ENCODE results near the gene BEND5.

BEND5 gene

GRCh38 chr1:48718116-48718630 lies 58.5 kb downstream of the BEND5 start:
- no peak for DNase-seq

GRCh38 chr1:48717082-48717481 lies 59.6 kb downstream of the BEND5 start:
- peak; percentile 32 for DNase-seq

GRCh38 chr1:48715921-48716320 lies 60.8 kb downstream of the BEND5 start:
- no peak for DNase-seq

DNA sequence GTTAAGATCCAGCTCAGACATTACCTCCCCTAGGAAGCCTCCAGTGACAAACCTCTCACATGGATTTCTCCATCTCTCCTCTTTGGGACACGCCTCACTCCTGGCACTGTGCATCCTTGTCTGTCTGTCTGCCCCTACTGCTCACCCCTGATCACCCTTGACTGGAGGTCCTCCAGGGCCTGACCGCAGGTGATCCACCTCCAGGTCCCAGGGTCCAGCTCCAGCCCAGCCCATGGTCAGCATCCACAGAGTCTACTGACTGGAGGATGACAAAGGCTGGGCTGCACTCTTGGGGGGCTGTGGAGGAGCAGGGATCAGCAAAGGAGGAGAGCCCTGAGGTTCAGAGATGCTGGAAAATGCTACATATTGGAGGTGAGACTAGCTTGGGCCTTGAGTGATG lies 65.8 kb downstream of the BEND5 start:
- no peak for DNase-seq

GRCh38 chr1:48710318-48710717 lies 66.4 kb downstream of the BEND5 start:
- DNase-seq, result no peak

DNA sequence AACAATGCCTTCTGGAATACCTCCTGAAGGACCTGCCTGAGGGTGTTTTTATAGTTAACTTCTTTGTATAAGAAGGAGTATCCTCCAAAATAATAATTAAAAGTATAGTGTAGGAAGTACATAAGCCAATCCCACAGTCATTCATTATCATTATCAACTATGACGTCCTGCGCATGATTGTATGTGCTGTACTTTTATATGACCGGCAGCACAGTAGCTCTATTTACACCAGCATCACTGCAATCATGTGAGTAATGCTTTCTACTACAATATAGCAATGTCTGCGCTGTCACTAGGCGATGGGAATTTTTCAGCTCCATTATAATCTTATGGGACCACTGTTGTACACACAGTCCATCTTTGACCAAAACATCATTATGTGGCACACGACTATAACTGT lies 72.0 kb downstream of the BEND5 start:
- DNase-seq, result no peak

DNA sequence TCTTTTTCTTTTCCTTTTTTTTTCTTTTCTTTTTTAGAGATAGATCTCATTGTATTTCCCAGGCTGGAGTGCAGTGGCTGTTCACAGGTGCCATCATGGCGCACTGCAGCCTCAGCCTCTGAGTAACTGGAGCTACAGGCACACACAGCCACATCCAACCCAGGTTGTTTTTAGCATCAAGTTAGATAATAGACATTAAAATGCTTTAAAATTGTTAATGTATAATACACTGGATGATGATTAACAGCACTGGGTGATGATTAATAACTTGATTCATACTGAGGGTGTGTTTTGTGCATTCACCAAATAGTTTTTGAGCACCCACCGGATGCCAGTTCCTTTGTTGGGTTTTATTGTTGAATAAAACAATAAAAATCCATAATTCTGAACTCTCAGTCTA lies 75.2 kb downstream of the BEND5 start:
- DNase-seq, result no peak

GRCh38 chr1:48697066-48697707 lies 79.5 kb downstream of the BEND5 start:
- DNase-seq, result peak; percentile 84

GRCh38 chr1:48695161-48695560 lies 81.5 kb downstream of the BEND5 start:
- DNase-seq, result no peak

GRCh38 chr1:48693674-48694320 lies 82.9 kb downstream of the BEND5 start:
- no peak for DNase-seq

GRCh38 chr1:48693180-48693579 lies 83.5 kb downstream of the BEND5 start:
- DNase-seq, result no peak

- no peak for DNase-seq
Observed at GRCh38 chr1:48692235-48692634, 84.5 kb downstream of the BEND5 start.

DNA sequence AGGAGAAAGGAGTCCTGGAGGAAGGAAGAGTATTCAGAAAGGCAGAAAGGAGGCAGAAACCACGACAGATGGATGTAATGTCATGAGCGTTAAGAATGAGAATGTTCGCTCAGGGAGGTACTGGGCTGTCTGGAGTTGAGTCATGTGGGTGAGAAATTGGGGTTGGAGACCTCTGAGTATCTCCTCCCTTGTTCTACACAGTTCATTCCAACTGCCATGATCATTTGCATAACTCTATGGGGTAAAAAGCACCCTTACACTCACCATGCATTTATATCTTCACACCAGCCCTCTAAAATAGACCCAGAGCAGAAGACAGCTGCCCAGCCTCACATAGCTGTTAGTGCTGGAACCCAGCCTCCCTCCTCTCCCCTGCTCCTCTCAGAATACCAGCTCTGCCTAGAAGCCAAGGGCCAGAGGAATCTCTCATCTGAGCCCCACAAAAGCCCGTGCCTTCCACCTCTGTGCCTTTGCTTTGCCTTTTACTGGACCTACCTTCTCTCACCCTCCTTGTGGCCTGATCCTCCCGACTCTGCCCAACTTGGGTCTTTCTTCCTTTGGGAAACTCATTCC lies 85.2 kb downstream of the BEND5 start:
- DNase-seq, result no peak

- no peak for DNase-seq
Observed at GRCh38 chr1:48688102-48688760, 88.5 kb downstream of the BEND5 start.

DNA sequence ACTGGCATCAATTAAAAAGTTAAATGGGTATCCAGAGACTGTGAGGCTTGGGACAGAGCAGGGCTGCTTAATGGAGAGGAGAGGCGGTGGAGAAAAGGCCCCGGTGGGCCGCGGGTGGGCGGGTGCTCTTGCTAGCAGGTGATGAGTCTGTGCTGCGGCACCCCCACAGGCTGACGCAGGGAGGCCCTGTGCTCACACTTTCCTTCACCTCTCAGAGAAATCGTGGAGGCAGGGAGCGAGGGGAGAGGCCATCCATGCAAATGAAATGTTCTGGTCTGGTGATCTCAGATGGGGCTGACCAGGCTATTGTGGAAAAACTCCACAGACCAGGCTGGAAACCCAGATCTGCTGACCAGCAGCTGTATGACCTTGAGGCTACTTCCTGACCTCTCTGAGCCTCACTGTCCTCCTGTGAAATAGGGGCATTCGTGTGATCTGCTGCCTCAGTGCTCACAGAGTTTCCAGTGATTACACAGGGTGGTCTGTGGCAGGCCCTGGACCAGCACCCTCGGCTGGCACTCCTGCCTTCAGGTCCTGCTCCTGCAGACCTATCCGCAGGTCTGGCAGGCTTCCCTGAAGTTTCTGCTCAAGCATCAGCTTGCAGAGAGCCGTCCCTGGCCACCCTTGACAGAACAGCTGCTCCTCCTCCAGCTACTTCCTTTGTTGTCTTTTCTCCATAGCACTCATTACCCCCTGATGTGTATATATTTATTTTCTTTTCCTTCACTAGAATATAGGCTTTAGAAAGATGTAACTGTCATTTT lies 89.2 kb downstream of the BEND5 start:
- peak; percentile 58 for DNase-seq

GRCh38 chr1:48686159-48686558 lies 90.5 kb downstream of the BEND5 start:
- DNase-seq, result no peak

GRCh38 chr1:48684381-48684780 lies 92.3 kb downstream of the BEND5 start:
- no peak for DNase-seq

GRCh38 chr1:48683839-48684238 lies 92.9 kb downstream of the BEND5 start:
- DNase-seq, result no peak

DNA sequence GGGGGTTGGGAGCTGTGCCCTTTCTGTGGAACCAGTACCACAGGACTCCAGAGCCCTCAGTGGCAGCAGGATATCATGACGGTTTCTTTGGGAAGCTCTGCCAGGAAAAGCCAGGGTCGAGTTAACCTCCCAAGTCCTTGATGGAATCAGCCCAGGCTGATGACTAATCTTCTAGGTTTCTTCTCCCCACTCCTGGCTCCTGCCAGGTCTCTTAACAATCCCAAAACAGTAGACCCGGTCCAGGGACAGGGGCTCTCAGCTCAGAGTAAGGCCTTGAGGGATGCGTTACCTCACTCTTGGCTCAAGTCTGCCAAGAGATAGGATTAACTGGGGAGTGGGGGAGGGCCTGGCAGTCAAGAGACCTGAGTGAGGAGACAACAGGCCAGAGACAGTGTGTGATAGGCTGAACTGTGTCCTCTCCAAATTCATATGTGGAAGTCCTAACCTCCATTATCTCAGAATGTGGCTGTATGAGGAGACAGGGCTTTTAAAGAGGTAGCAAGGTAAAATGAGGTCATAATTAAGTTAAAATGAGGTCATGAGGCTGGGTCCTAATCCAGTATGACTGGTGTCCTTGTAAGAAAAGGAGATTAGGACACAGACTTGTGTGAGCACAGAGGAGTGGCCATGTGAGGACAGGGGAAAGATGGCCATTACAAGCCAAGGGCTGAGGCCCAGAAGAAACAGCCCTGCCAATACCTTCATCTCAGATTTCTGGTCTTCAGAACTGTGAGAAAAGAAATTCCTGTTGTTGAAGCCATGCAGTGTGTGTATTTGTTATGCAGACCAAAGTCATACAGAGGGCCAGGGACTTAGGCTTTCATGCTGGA lies 95.0 kb downstream of the BEND5 start:
- no peak for DNase-seq

DNA sequence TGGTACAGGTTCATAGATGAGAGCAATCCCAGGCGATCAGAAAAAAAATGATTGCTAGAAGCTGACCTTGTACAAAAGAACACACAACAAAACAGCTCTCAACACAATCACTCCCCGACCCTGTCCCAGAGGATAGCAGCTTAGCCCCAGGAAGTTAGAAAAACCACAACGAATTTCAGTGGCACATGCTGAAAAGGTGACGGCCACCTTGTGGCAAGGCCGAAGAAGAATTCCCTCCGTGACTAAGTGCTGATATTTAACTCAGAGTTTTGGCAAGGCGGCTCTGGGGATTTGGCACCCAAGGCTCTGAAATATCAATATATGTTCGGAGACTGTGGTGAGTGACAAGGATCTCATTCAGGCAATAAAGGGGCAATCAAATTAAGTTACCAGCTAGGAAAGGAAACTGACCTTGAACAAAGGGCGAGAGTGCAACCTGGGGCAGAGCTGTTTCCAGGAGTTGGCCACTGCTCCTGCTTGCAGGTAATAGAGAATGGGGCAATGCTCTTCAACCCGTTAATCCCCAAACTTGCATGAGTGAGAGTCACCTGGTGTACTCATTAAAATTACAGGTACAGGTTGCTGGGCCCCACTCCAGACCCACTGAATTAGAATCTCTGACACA lies 96.2 kb downstream of the BEND5 start:
- DNase-seq, result no peak

DNA sequence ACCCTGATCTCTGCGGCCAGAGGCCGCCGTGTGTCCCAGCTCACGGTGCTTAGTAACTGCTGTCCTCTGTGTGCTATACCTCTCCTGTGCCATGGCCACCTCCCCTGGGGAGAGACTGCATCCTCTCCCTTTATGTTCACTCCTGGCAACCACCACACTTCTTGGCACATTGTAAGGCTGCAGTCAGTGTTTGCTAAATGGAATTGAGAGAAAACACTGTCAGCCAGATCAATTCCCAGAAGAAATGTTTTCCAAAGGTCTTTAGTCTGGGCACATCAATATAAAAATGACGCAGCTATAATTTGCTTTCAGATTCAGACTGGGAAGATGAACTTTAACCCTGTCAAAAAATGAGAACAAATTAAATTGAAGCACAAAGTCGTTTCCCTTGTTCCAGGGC lies 96.8 kb downstream of the BEND5 start:
- no peak for DNase-seq
